22Rv1 (cell line): ENCODE measurements around the gene RAD51.

Experiments used
- CTCF ChIP-seq: fragments of 450-650 bp; IDR thresholded peaks from 2 replicates; pipeline ENCODE4 v1.5.1; 2017; ENCODE audit warnings: mild to moderate bottlenecking
- ZFX ChIP-seq: fragments of 450-650 bp; IDR thresholded peaks from 2 replicates; pipeline ENCODE4 v1.6.1; 2017; ENCODE audit warnings: antibody characterized with exemption, borderline replicate concordance

GRCh38 chr15:40754883-40755811, 60.2 kb downstream of the RAD51 start, which contains the start of gene RMDN3:
- TF ChIP-seq CTCF (no peak), ZFX (no peak)
